Measurements from ENCODE around the gene GRK4.

Gene GRK4

GRCh38 chr4:3062471-3062870 is 99.1 kb downstream of the GRK4 start:
- H2AFZ ChIP-seq (ENCODE audit: low read depth, low read length): no peak overlapping the region
- no peaks in the 10 kb centered on the region for H3K27me3 ChIP-seq (ENCODE audit: insufficient read depth, low read length)
- peaks cover 7% of the 10 kb centered on the region for H3K4me1 ChIP-seq (ENCODE audit: insufficient read depth, low read length)
- H3K36me3 ChIP-seq (ENCODE audit: insufficient read depth, low read length): no peaks in the 10 kb centered on the region
- no peak overlapping the region for H3K4me3 ChIP-seq (ENCODE audit: low read length)
- no peaks in the 10 kb centered on the region for H3K9me3 ChIP-seq (ENCODE audit: low read length)

DNA sequence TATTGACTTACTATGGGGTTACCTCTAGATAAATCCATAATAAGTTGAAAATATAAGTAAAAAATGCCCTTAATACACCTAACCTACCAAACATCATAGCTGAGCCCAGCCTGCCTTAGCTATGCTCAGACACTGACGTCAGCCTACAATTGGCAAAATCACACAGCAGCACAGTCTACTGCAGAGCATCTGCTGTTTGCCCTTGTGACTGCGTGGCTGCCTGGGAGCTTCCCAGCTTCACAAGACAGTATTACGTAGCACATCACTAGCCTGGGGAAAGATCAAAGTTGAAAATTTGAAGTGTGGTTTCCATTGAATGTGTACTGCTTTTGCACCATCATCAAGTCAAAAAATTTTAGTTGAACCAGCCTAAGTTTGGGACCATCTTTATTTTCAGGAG is 102.2 kb downstream of the GRK4 start:
- Histone ChIP-seq H3K4me1 (ENCODE audit: insufficient read depth, low read length) (peaks cover 13% of the 10 kb centered on the region), H3K4me3 (ENCODE audit: low read length) (no peak overlapping the region)

DNA sequence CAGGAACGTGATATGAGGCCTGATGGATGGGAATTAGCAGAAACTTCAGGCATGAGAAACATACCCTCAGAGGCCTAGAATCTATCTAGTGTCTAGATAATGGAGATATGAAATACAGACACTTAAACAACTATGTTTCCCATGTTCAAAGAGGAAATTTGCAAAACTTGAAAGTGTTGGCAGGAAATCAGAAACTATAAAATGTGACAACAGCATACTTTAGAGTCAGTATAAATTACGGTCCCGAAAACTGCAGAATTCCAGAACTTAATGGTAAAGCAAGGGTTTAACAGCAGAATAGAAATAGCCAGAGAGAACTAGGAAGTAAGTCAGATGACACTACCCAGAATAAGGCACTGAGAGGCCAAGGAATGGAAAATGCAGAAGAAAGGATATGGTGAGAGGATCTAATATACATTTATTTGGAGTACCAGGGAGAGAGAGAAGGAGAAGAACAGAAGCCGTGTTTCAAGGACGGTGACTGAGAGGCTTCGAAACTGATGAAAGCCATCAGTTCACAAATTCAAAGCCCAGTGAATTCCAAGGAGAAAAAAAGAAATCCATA is 103.5 kb downstream of the GRK4 start:
- Histone ChIP-seq H3K36me3 (ENCODE audit: insufficient read depth, low read length) (no peaks in the 10 kb centered on the region), H3K4me1 (ENCODE audit: insufficient read depth, low read length) (peaks cover 10% of the 10 kb centered on the region), H3K27me3 (ENCODE audit: insufficient read depth, low read length) (no peaks in the 10 kb centered on the region)

More for the DNA sequence above, 102.2 kb downstream of the GRK4 start:
- Histone ChIP-seq H2AFZ (ENCODE audit: low read depth, low read length) (no peak overlapping the region), H3K36me3 (ENCODE audit: insufficient read depth, low read length) (no peaks in the 10 kb centered on the region), H3K9me3 (ENCODE audit: low read length) (no peaks in the 10 kb centered on the region), H3K27me3 (ENCODE audit: insufficient read depth, low read length) (no peaks in the 10 kb centered on the region)

GRCh38 chr4:3067473-3068001 is 104.2 kb downstream of the GRK4 start:
- no peak overlapping the region for H3K4me3 ChIP-seq (ENCODE audit: low read length)
- H3K27me3 ChIP-seq (ENCODE audit: insufficient read depth, low read length): no peaks in the 10 kb centered on the region
- peaks cover 10% of the 10 kb centered on the region for H3K4me1 ChIP-seq (ENCODE audit: insufficient read depth, low read length)
- no peaks in the 10 kb centered on the region for H3K36me3 ChIP-seq (ENCODE audit: insufficient read depth, low read length)
- no peaks in the 10 kb centered on the region for H3K9me3 ChIP-seq (ENCODE audit: low read length)
- no peak overlapping the region for H2AFZ ChIP-seq (ENCODE audit: low read depth, low read length)

More for the DNA sequence above, 103.5 kb downstream of the GRK4 start:
- Histone ChIP-seq H2AFZ (ENCODE audit: low read depth, low read length) (no peak overlapping the region), H3K9me3 (ENCODE audit: low read length) (no peaks in the 10 kb centered on the region), H3K4me3 (ENCODE audit: low read length) (no peak overlapping the region)

DNA sequence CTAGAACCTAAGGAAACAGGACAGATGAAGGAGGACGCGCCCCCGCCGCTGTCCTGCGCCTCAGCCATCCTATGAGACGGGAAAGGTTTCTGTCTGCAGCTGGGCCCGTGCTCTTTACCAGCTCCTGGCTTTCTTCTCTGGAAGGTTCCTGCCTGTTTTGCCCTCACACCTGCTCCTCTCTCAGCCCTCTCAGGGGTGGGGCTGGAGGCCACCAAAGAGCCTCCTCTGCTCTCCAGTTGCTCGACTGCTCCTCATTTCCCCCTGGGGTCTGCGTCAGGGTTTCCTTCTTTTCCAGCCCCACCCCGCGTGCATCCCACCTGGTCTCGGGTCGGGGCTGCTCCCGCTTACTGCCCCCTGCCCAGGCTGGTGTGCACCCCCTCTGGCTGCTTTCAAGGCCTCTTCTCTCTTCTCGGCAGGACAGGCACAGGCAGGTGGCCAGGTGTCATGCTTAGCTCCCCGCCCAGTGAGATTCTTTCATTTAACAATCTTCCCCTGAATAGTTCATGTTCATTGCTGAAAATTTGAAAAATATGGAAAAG is 106.4 kb downstream of the GRK4 start:
- no peak overlapping the region for H3K4me3 ChIP-seq (ENCODE audit: low read length)
- no peak overlapping the region for H2AFZ ChIP-seq (ENCODE audit: low read depth, low read length)
- no peaks in the 10 kb centered on the region for H3K36me3 ChIP-seq (ENCODE audit: insufficient read depth, low read length)
- peaks cover 20% of the 10 kb centered on the region for H3K4me1 ChIP-seq (ENCODE audit: insufficient read depth, low read length)
- no peaks in the 10 kb centered on the region for H3K9me3 ChIP-seq (ENCODE audit: low read length)
- no peaks in the 10 kb centered on the region for H3K27me3 ChIP-seq (ENCODE audit: insufficient read depth, low read length)

DNA sequence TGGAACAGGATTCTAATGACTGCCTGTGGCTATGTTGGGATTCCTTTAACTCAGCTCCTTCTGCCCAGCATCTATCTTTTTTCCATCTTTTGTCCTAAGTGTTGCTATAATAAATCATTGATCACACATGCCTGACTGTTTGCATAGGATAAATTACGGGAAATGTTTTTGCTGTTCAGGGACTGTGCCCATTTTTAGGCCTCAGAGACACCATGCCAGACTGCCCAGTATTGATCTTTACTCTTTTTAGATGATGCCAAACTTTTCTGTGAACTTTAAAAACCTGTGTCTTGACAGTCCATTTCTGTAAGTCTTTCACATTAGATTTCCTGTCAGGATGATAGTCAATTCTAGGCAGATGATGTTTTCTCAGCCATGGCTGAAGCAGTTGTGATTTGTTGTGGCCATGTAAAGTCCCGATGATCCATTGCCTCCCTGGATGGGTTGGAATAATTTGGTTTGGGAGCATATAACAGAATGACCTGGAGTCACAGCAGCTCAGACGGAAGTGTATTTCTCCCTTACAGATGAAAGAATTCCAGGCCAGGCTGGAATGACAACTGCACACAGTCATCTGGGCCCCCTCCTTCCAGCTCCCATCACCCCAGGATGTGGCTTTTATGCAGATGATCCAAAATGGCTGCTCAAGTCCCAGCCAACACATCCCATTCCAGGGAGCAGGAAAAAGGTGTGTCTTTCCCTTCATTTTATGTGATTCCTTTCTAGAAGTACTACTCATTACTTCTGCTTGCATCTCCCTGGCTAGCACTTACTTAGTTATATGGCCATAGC is 107.5 kb downstream of the GRK4 start:
- H3K4me3 ChIP-seq (ENCODE audit: low read length): no peak overlapping the region
- no peaks in the 10 kb centered on the region for H3K36me3 ChIP-seq (ENCODE audit: insufficient read depth, low read length)
- no peak overlapping the region for H2AFZ ChIP-seq (ENCODE audit: low read depth, low read length)
- H3K27me3 ChIP-seq (ENCODE audit: insufficient read depth, low read length): no peaks in the 10 kb centered on the region
- no peaks in the 10 kb centered on the region for H3K9me3 ChIP-seq (ENCODE audit: low read length)
- H3K4me1 ChIP-seq (ENCODE audit: insufficient read depth, low read length): peaks cover 23% of the 10 kb centered on the region

DNA sequence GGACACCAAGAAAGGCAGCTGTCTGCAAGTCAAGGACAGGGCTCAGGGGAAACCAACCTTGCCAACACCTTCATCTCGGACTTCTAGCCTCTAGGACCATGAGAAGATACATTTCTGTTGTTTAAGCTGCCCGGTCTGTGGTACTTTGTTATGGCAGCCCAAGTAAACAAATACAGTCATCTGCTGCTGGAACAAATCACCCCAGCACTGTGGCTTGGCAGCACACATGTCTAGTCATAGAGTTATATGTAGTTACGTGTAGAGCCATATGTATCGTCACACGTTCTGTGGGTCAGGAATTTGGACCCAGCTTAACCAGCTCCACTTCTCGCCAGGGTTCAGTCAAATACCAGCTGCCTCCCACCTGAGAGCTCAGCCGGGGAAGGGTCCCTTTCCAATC is 108.4 kb downstream of the GRK4 start:
- H3K27me3 ChIP-seq (ENCODE audit: insufficient read depth, low read length): no peaks in the 10 kb centered on the region
- no peaks in the 10 kb centered on the region for H3K36me3 ChIP-seq (ENCODE audit: insufficient read depth, low read length)
- H3K4me1 ChIP-seq (ENCODE audit: insufficient read depth, low read length): peaks cover 32% of the 10 kb centered on the region
- no peak overlapping the region for H3K4me3 ChIP-seq (ENCODE audit: low read length)
- H3K9me3 ChIP-seq (ENCODE audit: low read length): no peaks in the 10 kb centered on the region
- no peak overlapping the region for H2AFZ ChIP-seq (ENCODE audit: low read depth, low read length)

- Histone ChIP-seq H3K27me3 (ENCODE audit: insufficient read depth, low read length) (no peaks in the 10 kb centered on the region), H3K4me3 (ENCODE audit: low read length) (peak overlapping the region; percentile 88), H3K9me3 (ENCODE audit: low read length) (no peaks in the 10 kb centered on the region), H3K4me1 (ENCODE audit: insufficient read depth, low read length) (peaks cover 24% of the 10 kb centered on the region), H3K36me3 (ENCODE audit: insufficient read depth, low read length) (no peaks in the 10 kb centered on the region), H2AFZ (ENCODE audit: low read depth, low read length) (peak overlapping the region; percentile 87)
These were observed 110.0 kb downstream of the GRK4 start for GRCh38 chr4:3073158-3074077.

GRCh38 chr4:3074078-3074845 is 110.9 kb downstream of the GRK4 start, which contains the start of the genes HTT and HTT-AS:
TSS of gene HTT (plus strand) at chr4:3074681. CDS start at chr4:3074826, 145 bp downstream.
TSS of gene HTT-AS (minus strand) at chr4:3074538.
- Histone ChIP-seq H3K4me3 (ENCODE audit: low read length) (peak within 1 kb of the TSS; percentile 98), H3K4me1 (ENCODE audit: insufficient read depth, low read length) (peaks cover 23% of the 10 kb centered on the region), H3K27me3 (ENCODE audit: insufficient read depth, low read length) (no peaks in the 10 kb centered on the region), H3K9me3 (ENCODE audit: low read length) (no peaks in the 10 kb centered on the region), H2AFZ (ENCODE audit: low read depth, low read length) (peak within 1 kb of the TSS; percentile 87), H3K36me3 (ENCODE audit: insufficient read depth, low read length) (no peaks in the 10 kb centered on the region)

DNA sequence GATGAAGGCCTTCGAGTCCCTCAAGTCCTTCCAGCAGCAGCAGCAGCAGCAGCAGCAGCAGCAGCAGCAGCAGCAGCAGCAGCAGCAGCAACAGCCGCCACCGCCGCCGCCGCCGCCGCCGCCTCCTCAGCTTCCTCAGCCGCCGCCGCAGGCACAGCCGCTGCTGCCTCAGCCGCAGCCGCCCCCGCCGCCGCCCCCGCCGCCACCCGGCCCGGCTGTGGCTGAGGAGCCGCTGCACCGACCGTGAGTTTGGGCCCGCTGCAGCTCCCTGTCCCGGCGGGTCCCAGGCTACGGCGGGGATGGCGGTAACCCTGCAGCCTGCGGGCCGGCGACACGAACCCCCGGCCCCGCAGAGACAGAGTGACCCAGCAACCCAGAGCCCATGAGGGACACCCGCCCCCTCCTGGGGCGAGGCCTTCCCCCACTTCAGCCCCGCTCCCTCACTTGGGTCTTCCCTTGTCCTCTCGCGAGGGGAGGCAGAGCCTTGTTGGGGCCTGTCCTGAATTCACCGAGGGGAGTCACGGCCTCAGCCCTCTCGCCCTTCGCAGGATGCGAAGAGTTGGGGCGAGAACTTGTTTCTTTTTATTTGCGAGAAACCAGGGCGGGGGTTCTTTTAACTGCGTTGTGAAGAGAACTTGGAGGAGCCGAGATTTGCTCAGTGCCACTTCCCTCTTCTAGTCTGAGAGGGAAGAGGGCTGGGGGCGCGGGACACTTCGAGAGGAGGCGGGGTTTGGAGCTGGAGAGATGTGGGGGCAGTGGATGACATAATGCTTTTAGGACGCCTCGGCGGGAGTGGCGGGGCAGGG is 111.7 kb downstream of the GRK4 start:
- H3K27me3 ChIP-seq (ENCODE audit: insufficient read depth, low read length): no peaks in the 10 kb centered on the region
- peak overlapping the region; percentile 98 for H3K4me3 ChIP-seq (ENCODE audit: low read length)
- H3K4me1 ChIP-seq (ENCODE audit: insufficient read depth, low read length): peaks cover 23% of the 10 kb centered on the region
- H3K36me3 ChIP-seq (ENCODE audit: insufficient read depth, low read length): no peaks in the 10 kb centered on the region
- H3K9me3 ChIP-seq (ENCODE audit: low read length): no peaks in the 10 kb centered on the region
- H2AFZ ChIP-seq (ENCODE audit: low read depth, low read length): no peak overlapping the region

DNA sequence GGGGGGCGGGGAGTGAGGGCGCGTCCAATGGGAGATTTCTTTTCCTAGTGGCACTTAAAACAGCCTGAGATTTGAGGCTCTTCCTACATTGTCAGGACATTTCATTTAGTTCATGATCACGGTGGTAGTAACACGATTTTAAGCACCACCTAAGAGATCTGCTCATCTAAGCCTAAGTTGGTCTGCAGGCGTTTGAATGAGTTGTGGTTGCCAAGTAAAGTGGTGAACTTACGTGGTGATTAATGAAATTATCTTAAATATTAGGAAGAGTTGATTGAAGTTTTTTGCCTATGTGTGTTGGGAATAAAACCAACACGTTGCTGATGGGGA is 112.2 kb downstream of the GRK4 start:
- peak overlapping the region; percentile 98 for H3K4me3 ChIP-seq (ENCODE audit: low read length)
- H3K27me3 ChIP-seq (ENCODE audit: insufficient read depth, low read length): no peaks in the 10 kb centered on the region
- peaks cover 23% of the 10 kb centered on the region for H3K4me1 ChIP-seq (ENCODE audit: insufficient read depth, low read length)
- H3K9me3 ChIP-seq (ENCODE audit: low read length): no peaks in the 10 kb centered on the region
- H3K36me3 ChIP-seq (ENCODE audit: insufficient read depth, low read length): no peaks in the 10 kb centered on the region
- no peak overlapping the region for H2AFZ ChIP-seq (ENCODE audit: low read depth, low read length)
